NCI-H2107 treated with DMSO at 0.1 percent for 48 hours (cell line): Measurements from ENCODE around the gene CFHR3.
"Not testable (repeated sequence)": the region's sequence is repeated elsewhere in the genome, so short reads cannot be mapped to it uniquely, and the experiment has no call there.

ENCODE experiments used
- DNase-seq: peaks from one replicate; lab custom pipeline; 2025; ENCODE audit not compliant: unreplicated experiment; lab: John Stamatoyannopoulos, UW

Gene CFHR3

GRCh38 chr1:196774603-196775002, at the start of gene CFHR3:
CFHR3 (plus strand) TSS chr1:196774840; CDS start chr1:196774887, 47 bp downstream.
- DNase-seq = no peak

- no peak for DNase-seq
Observed at GRCh38 chr1:196732526-196732925, 42.1 kb upstream of the CFHR3 start.

GRCh38 chr1:196733091-196733970, 41.3 kb upstream of the CFHR3 start:
- DNase-seq = no peak

- DNase-seq = no peak
Observed at GRCh38 chr1:196734006-196734405, 40.6 kb upstream of the CFHR3 start.

- DNase-seq = no peak
Observed at GRCh38 chr1:196734460-196734859, 40.2 kb upstream of the CFHR3 start.

- DNase-seq = no peak
Observed at GRCh38 chr1:196738730-196739129, 35.9 kb upstream of the CFHR3 start.

- peak; percentile 28 for DNase-seq
Observed at GRCh38 chr1:196743244-196743643, 31.4 kb upstream of the CFHR3 start.

- DNase-seq = not testable (repeated sequence)
Observed at GRCh38 chr1:196765019-196765740, 9.5 kb upstream of the CFHR3 start.

GRCh38 chr1:196769823-196770222, 4.8 kb upstream of the CFHR3 start:
- DNase-seq = not testable (repeated sequence)

- no peak for DNase-seq
Observed at GRCh38 chr1:196773713-196774112, 927 bp upstream of the CFHR3 start.

- DNase-seq = no peak
Observed at GRCh38 chr1:196774175-196774574, 465 bp upstream of the CFHR3 start.

- no peak for DNase-seq
Observed at GRCh38 chr1:196777603-196778002, 3.0 kb downstream of the CFHR3 start.

GRCh38 chr1:196779093-196779492, 4.5 kb downstream of the CFHR3 start:
- DNase-seq = no peak

- not testable (repeated sequence) for DNase-seq
Observed at GRCh38 chr1:196791252-196791651, 16.6 kb downstream of the CFHR3 start.

- DNase-seq = peak; percentile 22
Observed at GRCh38 chr1:196794103-196794502, 19.5 kb downstream of the CFHR3 start.

- no peak for DNase-seq
Observed at GRCh38 chr1:196797891-196798290, 23.3 kb downstream of the CFHR3 start.

- DNase-seq = not testable (repeated sequence)
Observed at GRCh38 chr1:196801920-196802319, 27.3 kb downstream of the CFHR3 start.

GRCh38 chr1:196808529-196809235, 34.0 kb downstream of the CFHR3 start:
- DNase-seq = no peak

- not testable (repeated sequence) for DNase-seq
Observed at GRCh38 chr1:196817442-196817841, 42.8 kb downstream of the CFHR3 start.

- DNase-seq = not testable (repeated sequence)
Observed at GRCh38 chr1:196819531-196819930, 44.9 kb downstream of the CFHR3 start, which contains the start of gene CFHR1. CFHR1 (plus strand) TSS chr1:196819731; CDS start chr1:196819845, 114 bp downstream.

- DNase-seq = peak; percentile 23
Observed at GRCh38 chr1:196827860-196828259, 53.2 kb downstream of the CFHR3 start.
